Uterus (tissue), 4 donors: ENCODE results near the gene LDHAL6B. TPM values are rescaled to one million over a fixed set of nuclear protein-coding genes. Genes with fewer than 3 reads are reported as not detected.

Experiments used
- DNase-seq, 2 donors: peaks; one replicate each; pipeline ENCODE4 v3.0.0-alpha.2; 2019 to 2020
- H3K27ac ChIP-seq, 2 donors: fragments of 200-600 bp; sonication (generic); 1 replicate in 1 of 2; 2 replicates in 1 of 2; pipeline ENCODE4 v1.5.1; 2016 to 2018
- H3K27me3 ChIP-seq, 2 donors: fragments of 200-600 bp; sonication (generic); one replicate each; pipeline ENCODE4 v1.5.1; 2018 to 2019; ENCODE audit warnings: control low read depth in 1 of 2
- H3K36me3 ChIP-seq, 2 donors: fragments of 200-600 bp; sonication (generic); one replicate each; pipeline ENCODE4 v1.5.1; 2019; ENCODE audit warnings: control low read depth in 1 of 2
- H3K4me1 ChIP-seq, 2 donors: fragments of 200-600 bp; sonication (generic); one replicate each; pipeline ENCODE4 v1.5.1; 2018 to 2019; ENCODE audit warnings: control low read depth in 1 of 2
- H3K4me3 ChIP-seq, 2 donors: fragments of 200-600 bp; sonication (generic); 1 replicate in 1 of 2; 2 replicates in 1 of 2; pipeline ENCODE4 v1.5.1; 2018 to 2019; ENCODE audit warnings: mild to moderate bottlenecking in 1 of 2
- H3K9me3 ChIP-seq, 2 donors: fragments of 200-600 bp; sonication (generic); one replicate each; pipeline ENCODE4 v1.5.1; 2019; ENCODE audit warnings: control low read depth in 1 of 2
- CTCF ChIP-seq, 4 experiments: fragments of 200-600 bp in 2 of 4; fragments of 450-650 bp in 2 of 4; sonication (generic) in 2 of 4; IDR thresholded peaks; one replicate each; pipeline ENCODE4 v1.5.1; 2016 to 2019; ENCODE audit warnings: antibody characterized with exemption in 4 of 4, mild to moderate bottlenecking in 2 of 4, moderate library complexity in 1 of 4
- POLR2A ChIP-seq, 2 donors: fragments of 450-650 bp; IDR thresholded peaks; one replicate each; pipeline ENCODE4 v1.6.1; 2016; ENCODE audit warnings: antibody characterized with exemption in 2 of 2, mild to moderate bottlenecking in 1 of 2, moderate library complexity in 1 of 2
- intact Hi-C: fragments of 100-400 bp; cut with DNase I; formaldehyde crosslinking; loops from one replicate; pipeline ENCODE4 v1.15.1; 2023; ENCODE audit warnings: low total_unique reads
- total RNA-seq, 4 donors: library from RNA; depleted of rRNA in 3 of 4; stranded (reverse); fragments of >200 nt in 3 of 4; gene quantifications; one replicate each; pipeline versions ENCODE4 v1.1.0 to v1.2.4, GENCODE V29; 2014 to 2023
- donor health status: DM: yes; HTN: yes; CAD: no.

Gene LDHAL6B
- total RNA-seq, 4 donors from 2014 or later = not detected

- intact Hi-C loops = no loop called here
- H3K27ac ChIP-seq = no peak overlapping the region
- DNase-seq = no peak
- TF ChIP-seq POLR2A (IDR thresholded peaks at IDR 0.05) = no peak
- no peak for TF ChIP-seq CTCF (IDR thresholded peaks at IDR 0.05)
- no peaks in the 10 kb centered on the region for H3K27me3 ChIP-seq
- no peak overlapping the region for H3K4me3 ChIP-seq
- no peaks in the 10 kb centered on the region for H3K36me3 ChIP-seq
- no peaks in the 10 kb centered on the region for H3K9me3 ChIP-seq
- no peaks in the 10 kb centered on the region for H3K4me1 ChIP-seq
Measured at GRCh38 chr15:59229453-59229852, 22.8 kb downstream of the LDHAL6B start.

GRCh38 chr15:59230531-59231055 lies 23.9 kb downstream of the LDHAL6B start:
- H3K4me3 ChIP-seq = no peak overlapping the region
- peak overlapping the region; percentile 47 to 70 for H3K27ac ChIP-seq
- TF ChIP-seq CTCF (IDR thresholded peaks at IDR 0.05) (no peak), POLR2A (IDR thresholded peaks at IDR 0.05) (no peak)
- no peaks in the 10 kb centered on the region for H3K9me3 ChIP-seq
- intact Hi-C loops = no loop called here
- H3K36me3 ChIP-seq = no peaks in the 10 kb centered on the region
- DNase-seq = no peak
- H3K4me1 ChIP-seq = no peaks in the 10 kb centered on the region
- no peaks in the 10 kb centered on the region for H3K27me3 ChIP-seq

DNA sequence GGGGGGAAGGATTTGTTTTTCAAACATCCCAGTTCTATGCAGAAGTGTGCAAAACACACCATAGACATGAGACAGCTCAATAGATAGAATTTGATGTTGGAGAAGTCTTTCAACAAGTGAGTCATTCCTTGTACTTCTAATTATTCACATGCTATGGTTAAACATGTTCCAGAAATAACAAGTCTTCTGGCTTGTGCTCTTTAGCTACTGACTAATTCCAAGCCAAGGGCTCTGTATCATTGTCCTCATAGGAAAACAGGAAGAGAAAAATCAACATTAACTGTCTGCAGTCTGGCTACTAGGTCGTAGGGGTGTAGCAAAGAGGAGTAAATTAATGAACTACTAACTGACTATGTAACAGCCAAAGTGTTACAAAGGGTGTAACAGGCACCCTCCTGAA lies 25.8 kb downstream of the LDHAL6B start:
- no peak for DNase-seq
- Histone ChIP-seq H3K4me3 (no peak overlapping the region), H3K4me1 (no peaks in the 10 kb centered on the region), H3K27ac (peak overlapping the region; percentile 63 to 70), H3K36me3 (no peaks in the 10 kb centered on the region), H3K9me3 (no peaks in the 10 kb centered on the region), H3K27me3 (no peaks in the 10 kb centered on the region)
- TF ChIP-seq CTCF (IDR thresholded peaks at IDR 0.05) (no peak), POLR2A (IDR thresholded peaks at IDR 0.05) (no peak)
- intact Hi-C loops = no loop called here

GRCh38 chr15:59236394-59236793 lies 29.8 kb downstream of the LDHAL6B start:
- no peaks in the 10 kb centered on the region for H3K9me3 ChIP-seq

More at GRCh38 chr15:59236394-59236793, 29.8 kb downstream of the LDHAL6B start:
- Histone ChIP-seq H3K4me1 (no peaks in the 10 kb centered on the region), H3K27ac (peak overlapping the region in 1 of 2 donors; percentile 22), H3K27me3 (no peaks in the 10 kb centered on the region), H3K36me3 (no peaks in the 10 kb centered on the region), H3K4me3 (no peak overlapping the region)
- intact Hi-C loops = no loop called here
- DNase-seq = no peak
- no peak for TF ChIP-seq CTCF (IDR thresholded peaks at IDR 0.05)
- TF ChIP-seq POLR2A (IDR thresholded peaks at IDR 0.05) = no peak
